Type B pancreatic cell (in vitro differentiated cells): ENCODE measurements around the gene RFT1. TPM values are rescaled to one million over a fixed set of nuclear protein-coding genes. Genes with fewer than 3 reads are reported as not detected.
"Not testable (repeated sequence)": the region's sequence is repeated elsewhere in the genome, so short reads cannot be mapped to it uniquely, and the experiment has no call there.

Experiments
- DNase-seq: peaks from one replicate; pipeline ENCODE4 v3.0.0; 2021; ENCODE audit warnings: mixed read lengths; ENCODE audit not compliant: unreplicated experiment; ENCODE audit errors: extremely low spot score
- H3K27ac Mint-ChIP-seq: 2 replicates; pipeline ENCODE4 v1.8.0; 2021; ENCODE audit warnings: mild to moderate bottlenecking, mixed read lengths
- H3K27me3 Mint-ChIP-seq: 2 replicates; pipeline ENCODE4 v1.8.0; 2021; ENCODE audit warnings: mixed read lengths
- H3K36me3 Mint-ChIP-seq: 2 replicates; pipeline ENCODE4 v1.8.0; 2021; ENCODE audit warnings: mixed read lengths
- H3K4me1 Mint-ChIP-seq: one replicate; pipeline ENCODE4 v1.8.0; 2021; ENCODE audit warnings: mixed read lengths; ENCODE audit not compliant: unreplicated experiment
- H3K4me3 Mint-ChIP-seq: 2 replicates; pipeline ENCODE4 v1.8.0; 2021; ENCODE audit warnings: mild to moderate bottlenecking, mixed read lengths
- H3K9me3 Mint-ChIP-seq: 2 replicates; pipeline ENCODE4 v1.8.0; 2021; ENCODE audit warnings: mixed read lengths
- CTCF ChIP-seq: fragments of 200-600 bp; sonication (generic); conservative IDR thresholded peaks from 2 replicates; pipeline ENCODE4 v1.5.0; 2021; ENCODE audit warnings: antibody characterized with exemption, mild to moderate bottlenecking
- total RNA-seq: library from RNA; stranded (reverse); gene quantifications from 2 replicates; pipeline ENCODE4 v1.2.1, GENCODE V29; 2021; ENCODE audit warnings: low replicate concordance

The RFT1 gene
- total RNA-seq, 1 donor from 2014 or later, result 31.0 TPM

GRCh38 chr3:53056442-53056841 is 73.8 kb downstream of the RFT1 start:
- Mint-ChIP-seq H3K4me1 (no peaks in the 10 kb centered on the region), H3K27me3 (peaks cover 8% of the 10 kb centered on the region), H3K9me3 (no peaks in the 10 kb centered on the region), H3K4me3 (no peak overlapping the region), H3K27ac (no peak overlapping the region), H3K36me3 (no peaks in the 10 kb centered on the region)
- DNase-seq, result no peak
- TF ChIP-seq CTCF, result peak; percentile 53

GRCh38 chr3:53054233-53054632 is 76.0 kb downstream of the RFT1 start:
- H3K4me3 Mint-ChIP-seq, DNase-seq, H3K27ac Mint-ChIP-seq, H3K9me3 Mint-ChIP-seq, H3K4me1 Mint-ChIP-seq, H3K36me3 Mint-ChIP-seq: not testable (repeated sequence)
- H3K27me3 Mint-ChIP-seq, result peaks cover 13% of the 10 kb centered on the region

DNA sequence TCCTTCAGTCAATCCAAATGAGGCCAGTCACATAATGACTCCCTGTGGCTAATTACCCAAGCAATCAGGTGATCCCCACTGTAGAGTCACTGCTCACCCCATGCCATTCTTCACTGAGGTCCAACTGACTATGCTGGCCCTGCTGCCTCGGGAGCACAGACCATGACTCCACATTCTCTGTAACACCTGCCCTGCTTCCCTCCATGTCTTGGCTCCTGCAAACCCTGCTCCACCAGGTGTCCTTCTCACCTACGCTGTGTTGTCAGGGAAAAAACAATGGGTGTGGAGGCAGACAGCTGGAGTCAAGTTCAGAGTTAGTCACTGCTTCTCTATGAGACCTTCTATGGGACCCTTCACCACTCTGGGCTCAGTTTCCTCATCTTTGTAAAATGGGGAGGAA is 78.3 kb downstream of the RFT1 start:
- DNase-seq, result no peak
- peaks cover 29% of the 10 kb centered on the region for H3K27me3 Mint-ChIP-seq

GRCh38 chr3:53049987-53050386 is 80.2 kb downstream of the RFT1 start:
- DNase-seq, result no peak
- no peak for TF ChIP-seq CTCF
- Mint-ChIP-seq H3K36me3 (no peaks in the 10 kb centered on the region), H3K9me3 (no peaks in the 10 kb centered on the region), H3K4me1 (no peaks in the 10 kb centered on the region), H3K4me3 (no peak overlapping the region), H3K27ac (no peak overlapping the region), H3K27me3 (peaks cover 33% of the 10 kb centered on the region)

More for the DNA sequence above, 78.3 kb downstream of the RFT1 start:
- no peaks in the 10 kb centered on the region for H3K4me1 Mint-ChIP-seq
- H3K27ac Mint-ChIP-seq, result no peak overlapping the region
- TF ChIP-seq CTCF, result no peak
- no peaks in the 10 kb centered on the region for H3K36me3 Mint-ChIP-seq
- H3K4me3 Mint-ChIP-seq, result no peak overlapping the region
- H3K9me3 Mint-ChIP-seq, result no peaks in the 10 kb centered on the region

DNA sequence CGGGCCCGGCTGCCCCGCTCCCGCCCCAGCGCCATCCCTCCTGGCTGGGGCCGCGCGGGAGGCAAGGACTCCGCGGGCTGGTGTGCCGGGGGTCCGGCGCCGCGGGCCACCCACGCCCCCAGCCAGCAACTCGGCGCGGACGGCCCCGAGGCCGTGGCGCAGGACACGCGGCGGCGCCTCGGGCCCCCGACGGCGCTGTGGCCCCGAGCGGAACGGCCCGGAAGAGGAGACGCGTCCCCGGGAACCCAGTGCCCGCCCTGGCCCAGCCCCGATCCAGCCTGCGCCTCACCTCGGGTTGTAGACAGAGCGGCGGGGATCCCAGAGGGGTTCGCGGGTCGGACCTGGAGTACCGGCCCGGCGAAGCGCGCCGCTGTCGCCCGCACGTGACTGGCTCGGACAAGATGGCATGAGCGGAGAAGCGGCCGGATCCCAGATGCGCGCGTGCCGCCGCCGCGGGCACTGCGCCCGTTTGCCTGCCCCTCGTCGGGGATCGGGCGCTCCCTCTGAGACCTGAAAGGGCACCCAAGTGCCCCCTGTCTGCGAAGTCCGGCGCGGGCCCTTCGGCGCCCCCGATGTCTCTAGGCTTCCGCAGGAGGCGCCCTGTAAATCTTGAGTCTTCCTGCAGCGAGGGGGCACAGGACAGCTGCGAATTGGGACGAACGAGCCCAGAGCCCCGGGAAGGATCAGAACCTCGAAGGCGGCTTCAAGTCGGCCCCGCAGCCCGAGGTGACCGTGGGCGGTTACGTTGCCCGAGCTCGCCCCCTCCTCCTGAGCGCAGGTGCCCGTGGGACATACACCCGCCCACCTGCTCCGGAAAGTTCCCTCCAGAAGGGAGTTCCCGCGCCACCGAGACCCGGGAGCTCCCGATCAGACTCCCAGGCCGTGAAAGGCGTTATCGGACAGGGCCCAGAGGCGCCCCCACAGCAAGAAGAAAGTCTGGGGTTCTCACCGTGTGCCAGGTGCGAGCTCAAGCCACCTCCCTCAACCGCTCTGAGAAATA is 83.8 kb downstream of the RFT1 start:
- Mint-ChIP-seq H3K4me3 (peak overlapping the region; percentile 85), H3K36me3 (no peaks in the 10 kb centered on the region), H3K4me1 (peaks cover 6% of the 10 kb centered on the region), H3K27ac (peak overlapping the region; percentile 34), H3K27me3 (peaks cover 44% of the 10 kb centered on the region), H3K9me3 (no peaks in the 10 kb centered on the region)
- peak; percentile 64 for TF ChIP-seq CTCF
- DNase-seq, result peak; percentile 72

DNA sequence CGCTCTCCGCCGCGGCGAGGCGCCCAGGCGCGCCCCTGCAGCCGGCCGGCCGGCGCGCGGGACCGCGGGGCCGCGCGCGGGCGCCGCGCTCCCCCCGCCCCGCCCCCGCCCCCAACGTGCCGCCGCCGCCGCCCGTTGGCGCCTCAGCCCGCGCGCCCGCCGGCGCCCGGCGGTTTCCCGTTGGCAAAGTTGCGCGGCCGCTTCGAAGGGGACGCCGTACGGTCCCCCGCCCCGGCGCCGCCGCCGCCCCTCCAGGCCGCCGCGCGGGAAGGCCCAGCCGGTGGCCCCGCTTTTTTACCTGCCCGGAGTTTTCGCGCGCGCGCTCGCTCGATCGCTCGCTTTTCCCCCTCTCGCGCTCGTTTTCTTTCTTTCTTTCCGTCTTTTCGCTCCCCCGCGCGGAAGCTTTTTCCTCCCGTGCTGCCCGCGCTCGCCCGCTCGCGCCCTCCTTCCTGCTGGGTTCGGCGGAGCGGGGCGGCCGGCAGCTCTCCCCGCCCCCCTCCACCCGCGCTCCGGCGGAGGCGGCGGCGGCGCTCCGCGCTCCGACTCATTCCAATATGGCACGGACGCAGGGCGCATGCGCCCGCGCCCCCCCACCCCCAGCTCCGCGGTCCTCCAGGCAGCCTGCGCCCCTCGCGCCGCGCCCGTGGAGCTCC is 84.6 kb downstream of the RFT1 start, which contains the start of gene SFMBT1:
Gene SFMBT1, minus strand, starts transcription at position 556 of the 653 bp plus-strand sequence. CDS start 76,945 bp downstream, outside the sequence.
- H3K4me1 Mint-ChIP-seq, result peaks cover 6% of the 10 kb centered on the region
- peak within 1 kb of the TSS; percentile 90 for H3K27ac Mint-ChIP-seq
- no peaks in the 10 kb centered on the region for H3K36me3 Mint-ChIP-seq
- peak; percentile 75 for DNase-seq
- no peak for TF ChIP-seq CTCF
- H3K9me3 Mint-ChIP-seq, result no peaks in the 10 kb centered on the region
- H3K4me3 Mint-ChIP-seq, result peak within 1 kb of the TSS; percentile 95
- peaks cover 40% of the 10 kb centered on the region for H3K27me3 Mint-ChIP-seq
